MM.1S (cell line): ENCODE measurements around the gene APOB.

ENCODE experiments used
- CTCF ChIP-seq: fragments of 300-600 bp; sonication (generic); IDR thresholded peaks from 2 replicates; pipeline ENCODE4 v1.5.1; 2016; ENCODE audit warnings: antibody characterized with exemption, low read length, mixed read lengths
- EZH2phosphoT487 ChIP-seq: fragments of 300-600 bp; sonication (generic); IDR thresholded peaks from 2 replicates; pipeline ENCODE4 v1.6.1; 2018; ENCODE audit warnings: antibody characterized with exemption, low read length

GRCh38 chr2:21001225-21001946, 42.5 kb downstream of the APOB start:
- TF ChIP-seq EZH2phosphoT487 (no peak), CTCF (no peak)
